ENCODE measurements around the gene FBRSL1.
"Not testable (repeated sequence)": the region's sequence is repeated elsewhere in the genome, so short reads cannot be mapped to it uniquely, and the experiment has no call there.

Gene FBRSL1

GRCh38 chr12:132453361-132454192 is 36.4 kb upstream of the FBRSL1 start:
- DNase-seq (ENCODE audit: low spot score): no peak

- DNase-seq (ENCODE audit: low spot score): no peak
These were observed 35.6 kb upstream of the FBRSL1 start for GRCh38 chr12:132454193-132454932.

- no peak for DNase-seq (ENCODE audit: low spot score)
These were observed 35.0 kb upstream of the FBRSL1 start for GRCh38 chr12:132454933-132455418.

- no peak for DNase-seq (ENCODE audit: low spot score)
These were observed 34.4 kb upstream of the FBRSL1 start for GRCh38 chr12:132455565-132455964.

GRCh38 chr12:132456186-132456943 is 33.6 kb upstream of the FBRSL1 start:
- DNase-seq (ENCODE audit: low spot score): no peak

GRCh38 chr12:132456944-132457495 is 32.9 kb upstream of the FBRSL1 start:
- DNase-seq (ENCODE audit: low spot score): no peak

- no peak for DNase-seq (ENCODE audit: low spot score)
These were observed 31.5 kb upstream of the FBRSL1 start for GRCh38 chr12:132458441-132458840.

- no peak for DNase-seq (ENCODE audit: low spot score)
These were observed 30.9 kb upstream of the FBRSL1 start for GRCh38 chr12:132458846-132459641.

GRCh38 chr12:132460571-132460970 is 29.4 kb upstream of the FBRSL1 start:
- DNase-seq (ENCODE audit: low spot score): no peak

GRCh38 chr12:132461526-132461925 is 28.4 kb upstream of the FBRSL1 start:
- DNase-seq (ENCODE audit: low spot score): no peak

GRCh38 chr12:132462788-132463187 is 27.2 kb upstream of the FBRSL1 start:
- DNase-seq (ENCODE audit: low spot score): no peak

- DNase-seq (ENCODE audit: low spot score): not testable (repeated sequence)
These were observed 26.5 kb upstream of the FBRSL1 start for GRCh38 chr12:132463284-132463924.

- not testable (repeated sequence) for DNase-seq (ENCODE audit: low spot score)
These were observed 25.6 kb upstream of the FBRSL1 start for GRCh38 chr12:132464304-132464703.

GRCh38 chr12:132464820-132465219 is 25.1 kb upstream of the FBRSL1 start:
- no peak for DNase-seq (ENCODE audit: low spot score)

- DNase-seq (ENCODE audit: low spot score): no peak
These were observed 24.4 kb upstream of the FBRSL1 start for GRCh38 chr12:132465269-132466190.

GRCh38 chr12:132466241-132467201 is 23.4 kb upstream of the FBRSL1 start:
- no peak for DNase-seq (ENCODE audit: low spot score)

- no peak for DNase-seq (ENCODE audit: low spot score)
These were observed 22.4 kb upstream of the FBRSL1 start for GRCh38 chr12:132467511-132467910.

GRCh38 chr12:132469423-132469822 is 20.5 kb upstream of the FBRSL1 start:
- no peak for DNase-seq (ENCODE audit: low spot score)

Data from Ammon's horn (tissue), 1 donor.